Measurements from ENCODE around the gene CACNG3.

GRCh38 chr16:24216961-24217360 is 39.2 kb upstream of the CACNG3 start:
- TF ChIP-seq TAF1 (IDR thresholded peaks at IDR 0.05; ENCODE audit: borderline replicate concordance, insufficient read depth, low read length) = no peak
- TF ChIP-seq REST (IDR thresholded peaks at IDR 0.05; ENCODE audit: insufficient read depth in 1 of 2, low read depth in 2 of 2, low read length in 2 of 2) = no peak
- TF ChIP-seq POLR2AphosphoS5 (IDR thresholded peaks at IDR 0.05; ENCODE audit: low read depth, low read length) = no peak
- no peak for TF ChIP-seq SIN3A (IDR thresholded peaks at IDR 0.05; ENCODE audit: borderline replicate concordance, insufficient read depth, low read length)
- no peak for TF ChIP-seq FOXP2 (optimal IDR thresholded peaks at IDR 0.05; ENCODE audit: borderline replicate concordance, extremely low read depth, extremely low read length, insufficient read depth)
